LNCaP clone FGC (cell line): Measurements from ENCODE around the gene MPV17L.
"Not testable (repeated sequence)": the region's sequence is repeated elsewhere in the genome, so short reads cannot be mapped to it uniquely, and the experiment has no call there.

Source experiments
- DNase-seq: peaks from one replicate; pipeline ENCODE4 v3.0.0-alpha.2; 2011; ENCODE audit warnings: low read depth
- H3K4me3 ChIP-seq: 2 replicates; pipeline ENCODE4 v1.5.1; 2011; ENCODE audit warnings: mild to moderate bottlenecking, low read depth, low read length, control low read depth
- TF ChIP-seq, protein P1 (sequence below): IDR thresholded peaks from 2 replicates; pipeline ENCODE4 v1.5.1; 2012; ENCODE audit warnings: mild to moderate bottlenecking; ENCODE audit not compliant: control insufficient read depth, insufficient read depth; ENCODE audit errors: extremely low read depth

MPV17L gene

DNA sequence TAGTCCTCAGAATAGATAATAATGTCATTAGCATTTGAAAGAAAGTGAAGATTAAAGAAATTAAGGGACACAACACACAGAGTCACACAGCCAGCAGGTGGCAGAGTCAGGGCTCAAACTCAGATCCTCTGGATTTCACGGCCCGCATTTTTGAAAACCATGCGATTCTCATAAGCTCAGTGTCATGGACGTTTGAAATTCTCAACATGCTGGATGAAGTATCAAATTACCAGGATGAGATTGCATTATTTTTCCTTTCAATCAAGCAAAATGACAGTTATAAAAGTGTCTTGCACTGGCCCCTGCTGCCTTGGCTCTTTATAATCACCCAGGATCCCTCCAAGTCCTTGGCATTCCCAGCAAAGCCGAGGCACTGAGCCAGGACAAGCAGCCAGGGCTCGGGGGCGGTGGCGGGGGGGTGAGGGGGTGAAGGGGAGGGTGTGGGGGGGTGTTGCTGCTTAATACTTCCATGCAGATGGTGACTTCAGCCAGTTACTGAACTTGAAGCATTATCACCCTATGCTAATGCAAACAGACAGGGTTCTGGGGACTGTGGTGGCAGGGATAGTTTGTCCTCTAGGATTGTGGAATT, 32.2 kb downstream of the MPV17L start:
- no peak overlapping the region for H3K4me3 ChIP-seq
- TF ChIP-seq, protein P1, sequence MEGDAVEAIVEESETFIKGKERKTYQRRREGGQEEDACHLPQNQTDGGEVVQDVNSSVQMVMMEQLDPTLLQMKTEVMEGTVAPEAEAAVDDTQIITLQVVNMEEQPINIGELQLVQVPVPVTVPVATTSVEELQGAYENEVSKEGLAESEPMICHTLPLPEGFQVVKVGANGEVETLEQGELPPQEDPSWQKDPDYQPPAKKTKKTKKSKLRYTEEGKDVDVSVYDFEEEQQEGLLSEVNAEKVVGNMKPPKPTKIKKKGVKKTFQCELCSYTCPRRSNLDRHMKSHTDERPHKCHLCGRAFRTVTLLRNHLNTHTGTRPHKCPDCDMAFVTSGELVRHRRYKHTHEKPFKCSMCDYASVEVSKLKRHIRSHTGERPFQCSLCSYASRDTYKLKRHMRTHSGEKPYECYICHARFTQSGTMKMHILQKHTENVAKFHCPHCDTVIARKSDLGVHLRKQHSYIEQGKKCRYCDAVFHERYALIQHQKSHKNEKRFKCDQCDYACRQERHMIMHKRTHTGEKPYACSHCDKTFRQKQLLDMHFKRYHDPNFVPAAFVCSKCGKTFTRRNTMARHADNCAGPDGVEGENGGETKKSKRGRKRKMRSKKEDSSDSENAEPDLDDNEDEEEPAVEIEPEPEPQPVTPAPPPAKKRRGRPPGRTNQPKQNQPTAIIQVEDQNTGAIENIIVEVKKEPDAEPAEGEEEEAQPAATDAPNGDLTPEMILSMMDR, result peak; percentile 68
- DNase-seq, result peak; percentile 23

- H3K4me3 ChIP-seq, DNase-seq: not testable (repeated sequence)
Measured at GRCh38 chr16:15430884-15431283, 35.3 kb downstream of the MPV17L start.

- DNase-seq, result no peak
- TF ChIP-seq, protein P1, result no peak
Measured at GRCh38 chr16:15434079-15434424, 38.5 kb downstream of the MPV17L start.

GRCh38 chr16:15434425-15435215, 39.1 kb downstream of the MPV17L start, which contains the start of gene BMERB1:
Gene BMERB1 (plus strand): TSS chr16:15434588. CDS start chr16:15434654, 66 bp downstream.
- TF ChIP-seq, protein P1, result no peak
- peak within 1 kb of the TSS; percentile 59 for H3K4me3 ChIP-seq
- no peak for DNase-seq

More at GRCh38 chr16:15434079-15434424, 38.5 kb downstream of the MPV17L start:
- peak overlapping the region; percentile 59 for H3K4me3 ChIP-seq

DNA sequence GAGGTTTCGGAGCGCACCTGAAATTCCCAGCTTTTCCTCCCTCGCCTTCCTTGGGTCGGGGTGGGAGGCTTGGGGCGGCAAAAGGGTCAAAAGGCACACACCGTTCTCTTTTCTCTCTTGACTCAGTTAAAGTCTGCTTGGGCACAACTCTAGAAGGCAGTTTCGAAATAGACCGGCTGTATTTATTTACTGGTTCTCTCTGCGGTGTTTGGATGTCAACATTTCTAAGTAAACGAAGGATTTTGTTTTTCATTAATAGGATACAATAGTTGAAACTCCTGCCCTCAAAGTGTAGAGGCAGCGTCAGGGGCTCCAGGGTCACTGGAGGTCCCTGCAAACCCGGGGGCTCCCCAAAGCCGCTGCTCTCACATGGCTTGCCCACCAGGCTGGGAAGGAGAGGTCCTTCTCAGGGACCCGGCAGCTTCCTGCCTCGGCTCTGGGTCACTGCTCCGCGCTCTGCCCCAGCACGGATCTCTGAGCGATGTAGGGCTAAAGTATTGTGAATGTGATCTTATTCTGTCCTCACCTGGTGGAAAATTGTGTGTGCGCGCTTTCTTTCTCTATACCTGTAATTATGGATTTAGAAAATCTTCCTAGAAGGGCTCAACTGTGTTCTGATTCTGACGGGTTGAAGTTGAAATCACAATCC, 39.8 kb downstream of the MPV17L start:
- no peak for DNase-seq

DNA sequence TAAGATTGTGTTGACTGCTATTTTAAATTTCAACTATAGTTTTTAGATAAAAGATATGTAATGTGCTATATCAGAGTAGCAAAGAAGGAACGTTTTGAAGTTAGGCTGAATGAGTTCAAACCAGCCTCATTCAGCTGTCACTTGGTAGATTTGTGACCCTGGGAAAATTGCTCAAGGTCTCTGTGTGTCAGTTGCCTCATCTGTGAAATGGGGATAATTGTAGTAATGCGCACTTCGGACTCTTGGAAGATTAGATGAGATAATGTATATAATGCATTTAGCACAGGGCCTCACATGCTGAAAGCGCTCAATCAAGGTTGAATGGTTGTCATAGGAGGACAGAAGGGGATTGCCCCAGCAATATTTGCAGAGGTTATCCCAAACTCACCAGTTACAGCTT, 43.5 kb downstream of the MPV17L start:
- TF ChIP-seq, protein P1, result no peak
- DNase-seq, result no peak
- no peak overlapping the region for H3K4me3 ChIP-seq

More for the DNA sequence above, 39.8 kb downstream of the MPV17L start:
- H3K4me3 ChIP-seq, result peak overlapping the region; percentile 59
- TF ChIP-seq, protein P1, result no peak

GRCh38 chr16:15439521-15439920, 44.0 kb downstream of the MPV17L start:
- TF ChIP-seq, protein P1, result no peak
- no peak overlapping the region for H3K4me3 ChIP-seq

More at GRCh38 chr16:15439521-15439920, 44.0 kb downstream of the MPV17L start:
- no peak for DNase-seq
